Neural cell (in vitro differentiated cells): ENCODE data around the gene CEP162. TPM values are rescaled to one million over a fixed set of nuclear protein-coding genes. Genes with fewer than 3 reads are reported as not detected.
"Not testable (repeated sequence)": the region's sequence is repeated elsewhere in the genome, so short reads cannot be mapped to it uniquely, and the experiment has no call there.

ENCODE experiments used
- H2AFZ ChIP-seq: fragments of 200-600, 300-800 bp; sonication (generic), shearing (Covaris generic); 2 replicates; pipeline ENCODE4 v1.6.0; 2014; ENCODE audit warnings: low read depth, mild to moderate bottlenecking, antibody characterized with exemption, low read length, moderate library complexity
- H3F3A ChIP-seq: fragments of 200-600 bp; shearing (Covaris generic); 2 replicates; pipeline ENCODE4 v1.6.1; 2016; ENCODE audit warnings: mild to moderate bottlenecking, moderate library complexity, mixed read lengths, antibody characterized with exemption, low read length; ENCODE audit not compliant: insufficient read depth, poor library complexity, severe bottlenecking
- H3K27ac ChIP-seq: fragments of 200-600, 300-800 bp; sonication (generic), shearing (Covaris generic); 2 replicates; pipeline ENCODE4 v1.5.1; 2014; ENCODE audit warnings: mild to moderate bottlenecking, low read length, moderate library complexity
- H3K27me3 ChIP-seq: fragments of 300-800, 200-600 bp; sonication (generic), shearing (Covaris generic); 2 replicates; pipeline ENCODE4 v1.6.0; 2014; ENCODE audit warnings: mild to moderate bottlenecking, low read depth, low read length, moderate library complexity; ENCODE audit not compliant: insufficient read depth
- H3K36me3 ChIP-seq: fragments of 300-800, 200-600 bp; sonication (generic), shearing (Covaris generic); 2 replicates; pipeline ENCODE4 v1.5.1; 2014; ENCODE audit warnings: mild to moderate bottlenecking, antibody characterized with exemption, low read length, moderate library complexity; ENCODE audit not compliant: insufficient read depth
- H3K4me2 ChIP-seq: fragments of 300-800, 200-600 bp; sonication (generic), shearing (Covaris generic); 2 replicates; pipeline ENCODE4 v1.6.0; 2014; ENCODE audit warnings: mild to moderate bottlenecking, low read length
- H3K4me3 ChIP-seq: fragments of 300-800, 200-600 bp; sonication (generic), shearing (Covaris generic); 2 replicates; pipeline ENCODE4 v1.5.1; 2014; ENCODE audit warnings: mild to moderate bottlenecking, low read length, moderate library complexity
- H3K79me2 ChIP-seq: fragments of 200-600 bp; shearing (Covaris generic); replicated peaks from 2 replicates; pipeline ENCODE4 v1.6.0; 2014; ENCODE audit warnings: mild to moderate bottlenecking, low read length, moderate library complexity; ENCODE audit not compliant: insufficient read depth
- H3K9ac ChIP-seq: fragments of 300-800, 200-600 bp; sonication (generic), shearing (Covaris generic); 2 replicates; pipeline ENCODE4 v1.6.1; 2016; ENCODE audit warnings: mild to moderate bottlenecking, low read length, mixed read lengths
- H3K9me2 ChIP-seq: fragments of 200-600 bp; shearing (Covaris generic); 2 replicates; pipeline ENCODE4 v1.6.1; 2016; ENCODE audit warnings: mild to moderate bottlenecking, low read length, mixed read lengths; ENCODE audit not compliant: insufficient read depth
- H3K9me3 ChIP-seq: fragments of 200-600, 300-800 bp; sonication (generic), shearing (Covaris generic); 2 replicates; pipeline ENCODE4 v1.6.1; 2016; ENCODE audit warnings: mild to moderate bottlenecking, mixed run types, low read length, moderate library complexity, mixed read lengths
- H4K20me1 ChIP-seq: fragments of 200-600 bp; shearing (Covaris generic); 2 replicates; pipeline ENCODE4 v1.6.1; 2016; ENCODE audit warnings: mild to moderate bottlenecking, mixed run types; ENCODE audit not compliant: insufficient read depth
- EP300 ChIP-seq: fragments of 450-650 bp; conservative IDR thresholded peaks from 2 replicates; pipeline ENCODE4 v1.6.1; 2014; ENCODE audit warnings: antibody characterized with exemption, mild to moderate bottlenecking, moderate library complexity; ENCODE audit not compliant: poor library complexity, severe bottlenecking
- EZH2 ChIP-seq: fragments of 200-600, 300-800 bp; shearing (Covaris generic), sonication (generic); IDR thresholded peaks from 2 replicates; pipeline ENCODE4 v1.6.1; 2014; ENCODE audit warnings: antibody characterized with exemption, low read length, borderline replicate concordance, mild to moderate bottlenecking; ENCODE audit not compliant: insufficient read depth, poor library complexity, severe bottlenecking
- MXI1 ChIP-seq: fragments of 450-650 bp; conservative IDR thresholded peaks from 2 replicates; pipeline ENCODE4 v1.6.1; 2014; ENCODE audit warnings: antibody characterized with exemption, mild to moderate bottlenecking; ENCODE audit not compliant: poor library complexity, severe bottlenecking
- POLR2AphosphoS5 ChIP-seq: IDR thresholded peaks from 2 replicates; pipeline ENCODE4 v1.6.1; 2012
- RAD21 ChIP-seq: fragments of 450-650 bp; conservative IDR thresholded peaks from 2 replicates; pipeline ENCODE4 v1.6.1; 2014; ENCODE audit warnings: antibody characterized with exemption, mild to moderate bottlenecking, moderate library complexity
- SMC3 ChIP-seq: fragments of 450-650 bp; conservative IDR thresholded peaks from 2 replicates; pipeline ENCODE4 v1.6.1; 2014; ENCODE audit warnings: antibody characterized with exemption, mild to moderate bottlenecking, moderate library complexity; ENCODE audit not compliant: poor library complexity
- TAF1 ChIP-seq: IDR thresholded peaks from 2 replicates; pipeline ENCODE4 v1.6.1; 2012; ENCODE audit warnings: low read depth
- polyA plus RNA-seq: library from polyadenylated mRNA; depleted of rRNA; stranded (reverse); fragments of >200 nt; gene quantifications from 2 replicates; pipeline ENCODE4 v1.2.3, GENCODE V29; 2014
- TF ChIP-seq, protein P1 (sequence below): fragments of 450-650 bp; IDR thresholded peaks from 2 replicates; pipeline ENCODE4 v1.5.1; 2014; ENCODE audit warnings: antibody characterized with exemption, mild to moderate bottlenecking, moderate library complexity; ENCODE audit not compliant: poor library complexity, severe bottlenecking
- TF ChIP-seq, protein P2 (sequence below): IDR thresholded peaks from 2 replicates; pipeline ENCODE4 v1.6.1; 2012; ENCODE audit warnings: borderline replicate concordance

CEP162 gene
- polyA plus RNA-seq, 1 donor from 2014 or later = 19.3 TPM

- Histone ChIP-seq H3K36me3 (no peaks in the 10 kb centered on the region), H3K9me3 (no peaks in the 10 kb centered on the region), H2AFZ (no peak overlapping the region), H3K79me2 (no peaks in the 10 kb centered on the region), H3F3A (no peaks in the 10 kb centered on the region), H4K20me1 (no peaks in the 10 kb centered on the region), H3K4me2 (no peak overlapping the region), H3K9ac (no peak overlapping the region), H3K27me3 (no peaks in the 10 kb centered on the region), H3K9me2 (no peaks in the 10 kb centered on the region), H3K4me3 (no peak overlapping the region), H3K27ac (no peak overlapping the region)
- TF ChIP-seq MXI1 = no peak
- TF ChIP-seq, protein P1, sequence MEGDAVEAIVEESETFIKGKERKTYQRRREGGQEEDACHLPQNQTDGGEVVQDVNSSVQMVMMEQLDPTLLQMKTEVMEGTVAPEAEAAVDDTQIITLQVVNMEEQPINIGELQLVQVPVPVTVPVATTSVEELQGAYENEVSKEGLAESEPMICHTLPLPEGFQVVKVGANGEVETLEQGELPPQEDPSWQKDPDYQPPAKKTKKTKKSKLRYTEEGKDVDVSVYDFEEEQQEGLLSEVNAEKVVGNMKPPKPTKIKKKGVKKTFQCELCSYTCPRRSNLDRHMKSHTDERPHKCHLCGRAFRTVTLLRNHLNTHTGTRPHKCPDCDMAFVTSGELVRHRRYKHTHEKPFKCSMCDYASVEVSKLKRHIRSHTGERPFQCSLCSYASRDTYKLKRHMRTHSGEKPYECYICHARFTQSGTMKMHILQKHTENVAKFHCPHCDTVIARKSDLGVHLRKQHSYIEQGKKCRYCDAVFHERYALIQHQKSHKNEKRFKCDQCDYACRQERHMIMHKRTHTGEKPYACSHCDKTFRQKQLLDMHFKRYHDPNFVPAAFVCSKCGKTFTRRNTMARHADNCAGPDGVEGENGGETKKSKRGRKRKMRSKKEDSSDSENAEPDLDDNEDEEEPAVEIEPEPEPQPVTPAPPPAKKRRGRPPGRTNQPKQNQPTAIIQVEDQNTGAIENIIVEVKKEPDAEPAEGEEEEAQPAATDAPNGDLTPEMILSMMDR = no peak
- no peak for TF ChIP-seq POLR2AphosphoS5
- TF ChIP-seq, protein P2, sequence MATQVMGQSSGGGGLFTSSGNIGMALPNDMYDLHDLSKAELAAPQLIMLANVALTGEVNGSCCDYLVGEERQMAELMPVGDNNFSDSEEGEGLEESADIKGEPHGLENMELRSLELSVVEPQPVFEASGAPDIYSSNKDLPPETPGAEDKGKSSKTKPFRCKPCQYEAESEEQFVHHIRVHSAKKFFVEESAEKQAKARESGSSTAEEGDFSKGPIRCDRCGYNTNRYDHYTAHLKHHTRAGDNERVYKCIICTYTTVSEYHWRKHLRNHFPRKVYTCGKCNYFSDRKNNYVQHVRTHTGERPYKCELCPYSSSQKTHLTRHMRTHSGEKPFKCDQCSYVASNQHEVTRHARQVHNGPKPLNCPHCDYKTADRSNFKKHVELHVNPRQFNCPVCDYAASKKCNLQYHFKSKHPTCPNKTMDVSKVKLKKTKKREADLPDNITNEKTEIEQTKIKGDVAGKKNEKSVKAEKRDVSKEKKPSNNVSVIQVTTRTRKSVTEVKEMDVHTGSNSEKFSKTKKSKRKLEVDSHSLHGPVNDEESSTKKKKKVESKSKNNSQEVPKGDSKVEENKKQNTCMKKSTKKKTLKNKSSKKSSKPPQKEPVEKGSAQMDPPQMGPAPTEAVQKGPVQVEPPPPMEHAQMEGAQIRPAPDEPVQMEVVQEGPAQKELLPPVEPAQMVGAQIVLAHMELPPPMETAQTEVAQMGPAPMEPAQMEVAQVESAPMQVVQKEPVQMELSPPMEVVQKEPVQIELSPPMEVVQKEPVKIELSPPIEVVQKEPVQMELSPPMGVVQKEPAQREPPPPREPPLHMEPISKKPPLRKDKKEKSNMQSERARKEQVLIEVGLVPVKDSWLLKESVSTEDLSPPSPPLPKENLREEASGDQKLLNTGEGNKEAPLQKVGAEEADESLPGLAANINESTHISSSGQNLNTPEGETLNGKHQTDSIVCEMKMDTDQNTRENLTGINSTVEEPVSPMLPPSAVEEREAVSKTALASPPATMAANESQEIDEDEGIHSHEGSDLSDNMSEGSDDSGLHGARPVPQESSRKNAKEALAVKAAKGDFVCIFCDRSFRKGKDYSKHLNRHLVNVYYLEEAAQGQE = no peak
- no peak for TF ChIP-seq TAF1
- TF ChIP-seq SMC3 = no peak
Observed at GRCh38 chr6:84251891-84252539, 24.6 kb upstream of the CEP162 start.

DNA sequence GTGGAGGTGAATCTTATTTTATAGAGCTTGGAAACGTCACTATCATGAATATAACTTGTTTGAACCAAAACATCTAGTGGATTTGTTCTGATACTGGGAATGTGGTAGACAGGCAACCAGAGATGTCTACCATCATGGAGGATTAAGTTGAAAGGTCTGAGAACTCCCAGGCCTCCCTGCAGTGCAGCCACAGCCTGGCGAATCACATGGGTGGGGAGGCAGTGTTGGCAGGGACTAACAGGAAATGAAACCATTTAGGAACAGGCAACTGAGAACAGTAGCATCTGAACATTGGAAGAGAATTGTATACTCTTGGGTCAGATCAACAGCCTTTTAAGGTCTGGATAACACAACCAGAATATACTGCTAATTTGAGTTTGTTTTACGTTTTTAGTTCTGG lies 22.3 kb upstream of the CEP162 start:
- Histone ChIP-seq H3K9me3 (no peaks in the 10 kb centered on the region), H2AFZ (no peak overlapping the region), H4K20me1 (no peaks in the 10 kb centered on the region), H3K27me3 (no peaks in the 10 kb centered on the region), H3K9ac (no peak overlapping the region), H3K9me2 (no peaks in the 10 kb centered on the region), H3K27ac (no peak overlapping the region), H3K36me3 (no peaks in the 10 kb centered on the region), H3K4me3 (no peak overlapping the region), H3K4me2 (no peak overlapping the region), H3K79me2 (no peaks in the 10 kb centered on the region), H3F3A (no peaks in the 10 kb centered on the region)
- TF ChIP-seq SMC3 (no peak), POLR2AphosphoS5 (no peak), MXI1 (no peak), EP300 (no peak), EZH2 (no peak), RAD21 (no peak), TAF1 (no peak)
- TF ChIP-seq, protein P1 = no peak
- TF ChIP-seq, protein P2 = no peak

DNA sequence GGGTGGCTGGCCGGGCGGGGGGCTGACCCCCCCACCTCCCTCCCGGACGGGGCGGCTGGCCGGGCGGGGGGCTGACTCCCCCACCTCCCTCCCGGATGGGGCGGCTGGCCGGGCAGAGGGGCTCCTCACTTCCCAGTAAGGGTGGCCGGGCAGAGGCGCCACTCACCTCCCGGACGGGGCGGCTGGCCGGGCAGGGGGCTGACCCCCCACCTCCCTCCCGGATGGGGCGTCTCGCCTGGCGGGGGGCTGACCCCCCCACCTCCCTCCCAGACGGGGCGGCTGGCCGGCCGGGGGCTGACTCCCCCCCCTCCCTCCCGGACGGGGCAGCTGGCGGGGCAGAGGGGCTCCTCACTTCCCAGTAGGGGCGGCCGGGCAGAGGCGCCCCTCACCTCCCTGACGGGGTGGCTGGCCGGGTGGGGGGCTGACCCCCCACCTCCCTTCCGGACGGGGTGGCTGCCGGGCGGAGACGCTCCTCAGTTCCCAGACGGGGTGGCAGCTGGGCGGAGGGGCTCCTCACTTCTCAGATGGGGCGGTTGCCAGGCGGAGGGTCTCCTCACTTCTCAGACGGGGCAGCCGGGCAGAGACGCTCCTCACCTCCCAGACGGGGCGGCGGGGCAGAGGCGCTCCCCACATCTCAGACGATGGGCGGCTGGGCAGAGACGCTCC lies 17.1 kb upstream of the CEP162 start:
- not testable (repeated sequence) for H4K20me1 ChIP-seq, H3K27me3 ChIP-seq, H3K9me2 ChIP-seq, H2AFZ ChIP-seq, H3K4me2 ChIP-seq, H3K9ac ChIP-seq, H3K9me3 ChIP-seq, H3K79me2 ChIP-seq, H3K4me3 ChIP-seq, H3K27ac ChIP-seq, H3K36me3 ChIP-seq, H3F3A ChIP-seq
